CD14-positive monocyte (primary cell): ENCODE data around the gene NUMBL. TPM values are rescaled to one million over a fixed set of nuclear protein-coding genes. Genes with fewer than 3 reads are reported as not detected.
"Not testable (repeated sequence)": the region's sequence is repeated elsewhere in the genome, so short reads cannot be mapped to it uniquely, and the experiment has no call there.

Experiments
- DNase-seq, 3 donors: peaks; one replicate each; pipeline ENCODE4 v3.0.0-alpha.2; 2011 to 2022
- H2AFZ ChIP-seq: 2 replicates; pipeline ENCODE4 v1.6.0; 2012; ENCODE audit warnings: mild to moderate bottlenecking, low read depth, low read length, inconsistent platforms; ENCODE audit not compliant: insufficient read depth, poor library complexity, severe bottlenecking
- H3K27ac ChIP-seq, 2 donors: 1 replicate in 1 of 2; 2 replicates in 1 of 2; pipeline ENCODE4 v1.5.1; 2012 to 2013; ENCODE audit warnings: low read length in 2 of 2, control low read depth in 1 of 2, inconsistent platforms in 1 of 2, low read depth in 1 of 2, mild to moderate bottlenecking in 1 of 2
- H3K27me3 ChIP-seq, 2 donors: one replicate each; pipeline versions ENCODE4 v1.6.0 to v1.6.1; 2011 to 2013; ENCODE audit warnings: low read length in 2 of 2; ENCODE audit not compliant: control insufficient read depth in 2 of 2, insufficient read depth in 2 of 2
- H3K36me3 ChIP-seq, 2 donors: replicated peaks in 1 of 2; 1 replicate in 1 of 2; 2 replicates in 1 of 2; pipeline versions ENCODE4 v1.5.1 to v1.6.1; 2012 to 2013; ENCODE audit warnings: low read length in 2 of 2, control low read depth in 1 of 2, inconsistent platforms in 1 of 2, mild to moderate bottlenecking in 1 of 2; ENCODE audit not compliant: insufficient read depth in 2 of 2, control insufficient read depth in 1 of 2
- H3K4me1 ChIP-seq, 2 donors: 1 replicate in 1 of 2; 2 replicates in 1 of 2; pipeline versions ENCODE4 v1.5.1 to v1.6.1; 2012 to 2013; ENCODE audit warnings: low read length in 2 of 2, control low read depth in 1 of 2, inconsistent platforms in 1 of 2, mild to moderate bottlenecking in 1 of 2, moderate library complexity in 1 of 2; ENCODE audit not compliant: insufficient read depth in 2 of 2, control insufficient read depth in 1 of 2
- H3K4me2 ChIP-seq: replicated peaks from 2 replicates; pipeline ENCODE3; 2012; ENCODE audit warnings: low read length, moderate library complexity, mild to moderate bottlenecking; ENCODE audit not compliant: poor library complexity, severe bottlenecking; ENCODE audit errors: extremely low read depth
- H3K4me3 ChIP-seq, 3 experiments: fragments of 200-600 bp in 1 of 3; sonication (generic) in 1 of 3; replicated peaks in 1 of 3; 1 replicate in 2 of 3; 2 replicates in 1 of 3; pipeline ENCODE4 v1.5.1; 2011 to 2013; ENCODE audit warnings: low read length in 3 of 3, mild to moderate bottlenecking in 3 of 3, control low read depth in 2 of 3, low read depth in 2 of 3, inconsistent platforms in 1 of 3, moderate library complexity in 1 of 3
- H3K79me2 ChIP-seq: 2 replicates; pipeline ENCODE4 v1.6.0; 2012; ENCODE audit warnings: mild to moderate bottlenecking, control low read depth, inconsistent platforms, low read length, moderate library complexity; ENCODE audit not compliant: insufficient read depth
- H3K9ac ChIP-seq: 2 replicates; pipeline ENCODE4 v1.6.0; 2017; ENCODE audit warnings: low read length, mild to moderate bottlenecking; ENCODE audit not compliant: insufficient read depth, poor library complexity, severe bottlenecking
- H3K9me3 ChIP-seq, 2 donors: replicated peaks in 1 of 2; 1 replicate in 1 of 2; 2 replicates in 1 of 2; pipeline versions ENCODE4 v1.5.1 to v1.6.1; 2012 to 2013; ENCODE audit warnings: low read length in 2 of 2, control low read depth in 1 of 2; ENCODE audit not compliant: control insufficient read depth in 1 of 2, insufficient read depth in 1 of 2
- H4K20me1 ChIP-seq: 2 replicates; pipeline ENCODE4 v1.6.0; 2012; ENCODE audit warnings: mild to moderate bottlenecking, low read length, control low read depth, moderate library complexity; ENCODE audit not compliant: insufficient read depth
- H3K27ac Mint-ChIP-seq, 7 donors: one replicate each; pipeline ENCODE4 v1.8.0; 2020; ENCODE audit warnings: mild to moderate bottlenecking in 7 of 7, mixed read lengths in 7 of 7, moderate library complexity in 6 of 7, inconsistent platforms in 2 of 7
- H3K27me3 Mint-ChIP-seq, 3 donors: one replicate each; pipeline ENCODE4 v1.8.0; 2021 to 2022; ENCODE audit warnings: low read depth in 3 of 3, mild to moderate bottlenecking in 3 of 3, mixed read lengths in 3 of 3, moderate library complexity in 3 of 3, inconsistent platforms in 1 of 3
- H3K36me3 Mint-ChIP-seq, 2 donors: one replicate each; pipeline ENCODE4 v1.8.0; 2020; ENCODE audit warnings: mixed read lengths in 2 of 2, inconsistent platforms in 1 of 2, mild to moderate bottlenecking in 1 of 2
- H3K4me1 Mint-ChIP-seq: one replicate; pipeline ENCODE4 v1.8.0; 2020; ENCODE audit warnings: mild to moderate bottlenecking, mixed read lengths
- H3K4me3 Mint-ChIP-seq, 2 donors: one replicate each; pipeline ENCODE4 v1.8.0; 2020; ENCODE audit warnings: mild to moderate bottlenecking in 2 of 2, mixed read lengths in 2 of 2, moderate library complexity in 1 of 2
- H3K9me3 Mint-ChIP-seq, 7 donors: one replicate each; pipeline ENCODE4 v1.8.0; 2020 to 2022; ENCODE audit warnings: mixed read lengths in 7 of 7, mild to moderate bottlenecking in 6 of 7, moderate library complexity in 6 of 7, inconsistent platforms in 2 of 7
- CTCF ChIP-seq: fragments of 200-600 bp; IDR thresholded peaks from one replicate; pipeline ENCODE4 v1.8.0; 2022; ENCODE audit warnings: antibody characterized with exemption, mild to moderate bottlenecking
- WGBS: methylation state at CpG from one replicate; pipeline ENCODE4 v1.1.5; 2013; ENCODE audit warnings: missing lambda C conversion rate; ENCODE audit not compliant: insufficient coverage; 5-methylcytosine and 5-hydroxymethylcytosine counted together
- intact Hi-C, 2 donors: fragments of 100-400 bp; cut with micrococcal nuclease; formaldehyde crosslinking; loops; one replicate each; pipeline versions ENCODE4 v1.15.0 to v1.15.1; 2023
- polyA plus RNA-seq, 3 donors: library from polyadenylated mRNA; depleted of rRNA in 1 of 3; unstranded in 2 of 3; stranded (reverse) in 1 of 3; fragments of 300-500 nt in 2 of 3; fragments of >200 nt in 1 of 3; fragmentation: Illumina TruSeq in 2 of 3; gene quantifications; 1 replicate in 2 of 3; 2 replicates in 1 of 3; pipeline ENCODE4 v1.2.3, GENCODE V29; 2012 to 2021

NUMBL gene
- polyA plus RNA-seq, 3 donors, result 0.12 to 7.2 (median 0.45) TPM

- H3K9me3 Mint-ChIP-seq, H3K27ac ChIP-seq, H3K9me3 ChIP-seq, H3K4me2 ChIP-seq, intact Hi-C loops, H3K4me1 ChIP-seq, H3K27me3 Mint-ChIP-seq, H3K27me3 ChIP-seq, H3K4me1 Mint-ChIP-seq, H3K4me3 ChIP-seq, H3K4me3 Mint-ChIP-seq, DNase-seq, H3K27ac Mint-ChIP-seq, H2AFZ ChIP-seq, H3K9ac ChIP-seq, H3K79me2 ChIP-seq, H4K20me1 ChIP-seq: not testable (repeated sequence)
- 100% methylated on average over 3 of the region's 5 CpGs for WGBS
- H3K36me3 Mint-ChIP-seq, result peaks cover 76 to 94% of the 10 kb centered on the region in 2 donors
- peaks cover 70 to 98% of the 10 kb centered on the region in 2 donors for H3K36me3 ChIP-seq
Measured at GRCh38 chr19:40730065-40730464, 39.6 kb upstream of the NUMBL start.

- Mint-ChIP-seq H3K36me3 (peaks cover 69 to 82% of the 10 kb centered on the region in 2 donors), H3K9me3 (peaks cover 0 to 13% (median 7%) of the 10 kb centered on the region in 7 donors), H3K4me1 (peaks cover 13% of the 10 kb centered on the region), H3K4me3 (no peak overlapping the region), H3K27ac (no peak overlapping the region), H3K27me3 (peaks cover 0 to 1% (median 0%) of the 10 kb centered on the region in 3 donors)
- H3K4me3 ChIP-seq, result no peak overlapping the region
- H2AFZ ChIP-seq, result no peak overlapping the region
- H3K9me3 ChIP-seq, result peaks cover 4 to 6% of the 10 kb centered on the region in 2 donors
- 100% methylated on average over 3 of the region's 4 CpGs for WGBS
- peaks cover 17% of the 10 kb centered on the region for H4K20me1 ChIP-seq
- no peak for TF ChIP-seq CTCF
- no peak for DNase-seq
- H3K27ac ChIP-seq, result no peak overlapping the region
- no peak overlapping the region for H3K9ac ChIP-seq
- H3K27me3 ChIP-seq, result no peaks in the 10 kb centered on the region
- no peaks in the 10 kb centered on the region for H3K79me2 ChIP-seq
- H3K4me1 ChIP-seq, result no peaks in the 10 kb centered on the region
- peaks cover 52 to 84% of the 10 kb centered on the region in 2 donors for H3K36me3 ChIP-seq
- H3K4me2 ChIP-seq, result no peak overlapping the region
- intact Hi-C loops, result no loop called here
Measured at GRCh38 chr19:40726279-40726678, 35.8 kb upstream of the NUMBL start.
